ENCODE results near the gene ITPRID2. TPM values are rescaled to one million over a fixed set of nuclear protein-coding genes. Genes with fewer than 3 reads are reported as not detected.
A peak's percentile ranks its signal among the peaks of the same experiment; 100 is the strongest.

The ITPRID2 gene
- total RNA-seq, 1 donor from 2014 or later: 40.4 TPM

DNA sequence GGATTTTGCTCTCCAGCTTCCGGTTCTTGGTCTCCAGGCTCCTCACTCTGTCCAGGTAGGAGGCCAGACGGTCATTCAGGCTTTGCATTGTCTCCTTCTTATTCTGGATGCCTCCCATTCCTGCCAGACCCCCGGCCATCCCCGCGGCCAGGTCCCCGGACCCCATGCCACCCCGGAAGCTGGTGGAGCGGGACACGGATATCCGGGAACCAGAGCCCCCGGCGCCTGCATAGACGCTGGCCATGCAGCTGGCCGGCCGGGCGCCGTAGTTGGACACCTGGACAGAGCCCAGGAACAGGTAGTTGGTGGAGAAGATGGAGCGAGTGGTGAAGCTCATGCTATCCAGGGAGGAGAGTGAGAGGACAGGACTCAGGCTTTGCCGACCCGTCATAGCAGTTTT is 70.6 kb downstream of the ITPRID2 start:
- TF ChIP-seq EZH2phosphoT487 (IDR thresholded peaks at IDR 0.05): no peak
- TF ChIP-seq CTCF (IDR thresholded peaks at IDR 0.05): no peak
- TF ChIP-seq EZH2 (IDR thresholded peaks at IDR 0.05): no peak
- Mint-ChIP-seq H3K27ac (no peak overlapping the region), H3K27me3 (ENCODE audit: insufficient read depth, low read depth) (no peaks in the 10 kb centered on the region), H3K9me3 (peaks cover 3% of the 10 kb centered on the region), H3K4me3 (no peak overlapping the region), H3K4me1 (no peaks in the 10 kb centered on the region), H3K36me3 (no peaks in the 10 kb centered on the region)
- Histone ChIP-seq H3K4me1 (no peaks in the 10 kb centered on the region), H3K4me3 (no peak overlapping the region), H4K20me1 (ENCODE audit: low read depth) (no peaks in the 10 kb centered on the region), H3K27ac (no peak overlapping the region), H3K36me3 (no peaks in the 10 kb centered on the region), H3K4me2 (no peak overlapping the region), H3F3A (ENCODE audit: low read depth) (no peaks in the 10 kb centered on the region), H3K79me2 (ENCODE audit: low read depth) (no peaks in the 10 kb centered on the region), H3K9ac (no peak overlapping the region), H2AFZ (replicated peaks) (no peak overlapping the region), H3K27me3 (no peaks in the 10 kb centered on the region), H3K9me3 (ENCODE audit: low read depth) (no peaks in the 10 kb centered on the region)
- no peak for DNase-seq (ENCODE audit: low spot score)

GRCh38 chr2:181970160-181970794 is 78.7 kb downstream of the ITPRID2 start:
- DNase-seq (ENCODE audit: low spot score): peak; percentile 42
- H3F3A ChIP-seq (ENCODE audit: low read depth): no peaks in the 10 kb centered on the region
- no peak overlapping the region for H3K9ac ChIP-seq
- no peaks in the 10 kb centered on the region for H3K4me1 Mint-ChIP-seq
- TF ChIP-seq CTCF (IDR thresholded peaks at IDR 0.05): peak; percentile 39
- no peak for TF ChIP-seq EZH2 (IDR thresholded peaks at IDR 0.05)
- no peaks in the 10 kb centered on the region for H3K9me3 ChIP-seq (ENCODE audit: low read depth)
- no peak overlapping the region for H3K4me3 ChIP-seq
- no peaks in the 10 kb centered on the region for H3K27me3 Mint-ChIP-seq (ENCODE audit: insufficient read depth, low read depth)
- no peak overlapping the region for H3K27ac Mint-ChIP-seq
- H3K4me2 ChIP-seq: no peak overlapping the region
- no peaks in the 10 kb centered on the region for H3K79me2 ChIP-seq (ENCODE audit: low read depth)
- H3K36me3 ChIP-seq: no peaks in the 10 kb centered on the region
- H3K4me1 ChIP-seq: no peaks in the 10 kb centered on the region
- H3K4me3 Mint-ChIP-seq: no peak overlapping the region
- H3K27me3 ChIP-seq: no peaks in the 10 kb centered on the region
- no peak overlapping the region for H3K27ac ChIP-seq
- H3K36me3 Mint-ChIP-seq: no peaks in the 10 kb centered on the region
- H2AFZ ChIP-seq (replicated peaks): no peak overlapping the region
- peaks cover 7% of the 10 kb centered on the region for H3K9me3 Mint-ChIP-seq
- H4K20me1 ChIP-seq (ENCODE audit: low read depth): no peaks in the 10 kb centered on the region

DNA sequence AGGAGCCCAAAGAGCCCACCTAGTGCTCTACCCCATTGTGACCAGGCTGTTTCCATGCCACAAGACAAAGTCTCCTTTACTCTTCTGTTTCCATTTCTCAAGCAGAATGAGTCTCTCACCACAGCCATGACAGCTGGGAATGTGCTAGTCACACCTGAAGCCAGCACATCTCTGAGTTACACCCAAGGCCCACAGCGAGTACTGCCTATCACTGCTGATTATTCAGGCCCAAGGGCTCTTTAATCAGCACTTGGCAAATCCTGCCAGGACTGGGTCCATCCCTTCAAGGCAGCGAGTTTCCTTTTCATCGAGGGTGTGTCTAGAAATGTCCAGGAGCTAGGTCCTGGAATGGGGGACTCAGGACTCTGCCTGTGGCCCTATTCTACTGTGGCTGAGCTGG is 79.5 kb downstream of the ITPRID2 start:
- Mint-ChIP-seq H3K4me3 (no peak overlapping the region), H3K9me3 (peaks cover 4% of the 10 kb centered on the region), H3K4me1 (no peaks in the 10 kb centered on the region), H3K27me3 (ENCODE audit: insufficient read depth, low read depth) (no peaks in the 10 kb centered on the region), H3K36me3 (no peaks in the 10 kb centered on the region), H3K27ac (no peak overlapping the region)
- Histone ChIP-seq H3K4me1 (no peaks in the 10 kb centered on the region), H4K20me1 (ENCODE audit: low read depth) (no peaks in the 10 kb centered on the region), H3K4me3 (no peak overlapping the region), H3K27ac (no peak overlapping the region), H3K36me3 (no peaks in the 10 kb centered on the region), H3F3A (ENCODE audit: low read depth) (no peaks in the 10 kb centered on the region), H3K79me2 (ENCODE audit: low read depth) (no peaks in the 10 kb centered on the region), H3K9ac (no peak overlapping the region), H3K27me3 (no peaks in the 10 kb centered on the region), H2AFZ (replicated peaks) (no peak overlapping the region), H3K9me3 (ENCODE audit: low read depth) (no peaks in the 10 kb centered on the region), H3K4me2 (no peak overlapping the region)
- TF ChIP-seq EZH2 (IDR thresholded peaks at IDR 0.05) (no peak), EZH2phosphoT487 (IDR thresholded peaks at IDR 0.05) (no peak), CTCF (IDR thresholded peaks at IDR 0.05) (no peak)
- DNase-seq (ENCODE audit: low spot score): no peak

Data from neural progenitor cell (in vitro differentiated cells).